Ureter (tissue), 1 donor: ENCODE measurements around the gene DDA1. TPM values are rescaled to one million over a fixed set of nuclear protein-coding genes. Genes with fewer than 3 reads are reported as not detected.
"Not testable (repeated sequence)": the region's sequence is repeated elsewhere in the genome, so short reads cannot be mapped to it uniquely, and the experiment has no call there.

Experiments
- DNase-seq: peaks from one replicate; pipeline ENCODE4 v3.0.0-alpha.2; 2020; ENCODE audit warnings: low spot score
- total RNA-seq: library from RNA; stranded (reverse); gene quantifications from one replicate; pipeline ENCODE4 v1.2.4, GENCODE V29; 2023
- donor health status: DM: yes; HTN: yes; CAD: no.

DDA1 gene
- total RNA-seq, 1 donor from 2014 or later: 32.0 TPM

DNA sequence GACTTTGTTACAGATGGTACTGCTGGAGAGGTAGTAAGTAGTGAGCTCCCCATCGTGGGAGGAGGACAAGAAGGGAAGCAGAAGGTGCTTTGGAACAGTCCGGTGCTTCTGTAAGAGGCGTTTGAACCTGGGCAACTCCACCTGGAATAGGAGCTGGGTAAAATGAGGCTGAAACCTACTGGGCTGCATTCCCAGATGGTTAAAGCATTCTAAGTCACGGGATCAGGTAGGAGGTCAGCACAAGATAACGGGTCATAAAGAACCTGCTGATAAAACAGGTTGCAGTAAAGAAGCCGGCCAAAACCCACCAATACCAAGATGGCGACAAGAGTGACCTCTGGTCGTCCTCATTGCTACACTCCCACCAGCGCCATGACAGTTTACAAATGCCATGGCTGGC, 22.6 kb upstream of the DDA1 start:
- DNase-seq: no peak

DNA sequence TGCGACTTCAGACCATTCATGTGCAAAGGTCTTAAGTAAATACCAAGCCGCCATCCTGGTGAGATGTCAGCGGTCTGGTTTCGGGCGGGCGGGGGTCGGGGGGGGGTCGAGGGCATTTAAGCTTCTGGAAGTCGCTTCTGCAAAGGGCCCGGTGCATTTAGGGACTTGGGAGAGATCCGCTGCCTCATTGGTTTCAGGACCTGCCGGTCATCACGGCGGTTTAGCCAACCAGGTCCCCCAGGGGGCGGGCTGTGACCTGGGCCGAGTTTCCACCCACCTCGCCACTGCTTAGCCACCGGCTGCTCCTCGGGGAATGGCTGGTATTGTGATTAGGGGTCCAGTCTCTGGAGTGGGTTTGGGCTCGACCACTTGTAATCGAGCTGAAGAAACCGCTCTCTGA, 19.9 kb upstream of the DDA1 start:
- no peak for DNase-seq

DNA sequence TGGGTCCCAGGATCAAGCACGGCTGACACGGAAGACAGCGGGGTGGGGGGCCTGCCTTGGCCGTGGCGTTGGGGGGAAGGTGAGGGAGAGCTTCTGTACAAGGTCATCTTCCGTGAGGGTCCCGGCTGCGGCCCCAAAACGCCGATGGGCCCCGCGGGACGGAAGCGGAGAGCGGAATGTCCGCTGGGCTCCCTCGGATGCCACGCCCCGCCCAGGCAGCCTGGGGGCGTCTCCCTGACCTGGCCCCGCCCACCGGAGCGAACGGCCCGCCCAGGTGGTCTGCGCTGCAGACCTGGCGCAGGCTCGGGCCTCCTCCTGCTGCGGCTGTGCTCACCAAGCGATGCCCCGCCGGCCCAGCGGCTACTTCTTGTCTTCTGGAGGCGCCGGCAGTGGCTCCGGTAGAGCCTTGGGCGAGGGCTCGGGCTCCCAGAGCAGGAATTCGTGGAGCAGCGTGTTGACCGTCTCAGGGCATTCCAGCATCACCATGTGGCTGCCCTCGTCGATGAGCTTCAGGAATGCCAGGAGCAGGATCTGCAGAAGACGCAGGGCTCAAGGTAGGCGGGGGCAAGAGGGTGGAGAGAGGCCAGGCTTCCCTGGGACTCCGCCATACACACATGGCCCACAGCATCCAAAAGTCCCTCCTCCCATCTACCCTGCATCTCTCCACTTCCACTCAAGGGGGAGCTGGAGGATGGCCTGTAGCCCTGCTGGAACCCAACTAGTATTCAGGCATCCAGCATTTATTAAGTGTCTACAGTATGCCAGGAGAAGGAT, 16.9 kb upstream of the DDA1 start:
- peak; percentile 80 for DNase-seq

DNA sequence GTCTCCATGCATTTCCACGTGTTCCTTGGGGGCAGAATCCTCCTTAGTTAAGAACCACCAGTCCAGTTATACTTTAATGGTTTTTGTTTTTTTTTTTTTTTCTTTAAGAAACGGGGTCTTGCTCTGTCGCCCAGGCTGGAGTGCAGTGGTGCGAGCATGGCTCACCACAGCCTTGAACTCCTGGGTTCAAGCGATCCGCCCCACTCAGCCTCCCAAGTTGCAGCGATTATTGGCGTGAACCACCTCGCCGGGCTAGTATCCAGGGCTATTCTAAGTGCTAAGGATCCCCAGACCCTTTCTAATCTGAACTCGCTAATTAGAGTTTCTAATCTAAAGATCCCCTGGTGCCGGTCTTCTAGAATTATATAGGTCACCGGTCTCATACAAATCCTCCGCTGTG, 15.8 kb upstream of the DDA1 start:
- DNase-seq: no peak

DNA sequence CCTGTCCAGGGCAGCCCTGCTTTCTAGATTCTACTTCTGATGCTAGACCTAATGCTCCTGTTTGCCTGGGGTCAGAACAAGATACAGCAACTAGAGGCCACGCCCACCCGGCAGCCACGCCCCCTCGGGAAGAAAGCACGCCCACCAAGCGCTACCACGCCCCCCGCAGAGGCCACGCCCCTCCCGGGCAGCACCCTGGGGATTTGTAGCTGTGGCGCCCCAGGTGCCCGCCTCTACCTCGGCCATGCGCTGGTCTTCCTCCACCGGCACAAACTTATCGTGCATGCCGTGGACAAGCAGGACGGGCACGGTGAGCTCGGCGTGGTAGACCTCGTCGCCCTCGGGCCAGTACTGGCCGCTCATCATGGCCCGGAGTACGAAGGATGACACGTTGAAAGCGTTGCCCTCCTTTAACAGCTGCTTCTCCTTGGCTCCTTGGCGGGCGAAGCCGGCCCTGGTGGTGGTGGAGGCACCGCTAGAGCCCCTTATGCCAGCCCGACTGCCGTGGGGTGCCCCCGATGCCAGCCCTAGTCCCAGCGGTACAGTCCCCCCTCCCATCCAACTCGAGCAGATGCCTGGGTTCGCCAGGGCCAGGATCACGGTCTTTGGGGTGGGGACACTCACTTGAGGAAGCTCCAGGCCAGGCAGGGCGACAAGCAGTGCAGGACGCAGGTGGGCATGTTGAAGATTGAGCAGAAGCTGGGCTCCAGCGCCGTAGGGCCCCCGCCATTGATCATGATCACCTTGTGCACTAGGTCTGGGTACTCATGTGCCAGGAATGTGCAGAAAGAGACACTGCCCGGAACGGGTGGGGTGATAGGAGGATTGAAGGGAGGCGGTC, 15.1 kb upstream of the DDA1 start:
- no peak for DNase-seq

DNA sequence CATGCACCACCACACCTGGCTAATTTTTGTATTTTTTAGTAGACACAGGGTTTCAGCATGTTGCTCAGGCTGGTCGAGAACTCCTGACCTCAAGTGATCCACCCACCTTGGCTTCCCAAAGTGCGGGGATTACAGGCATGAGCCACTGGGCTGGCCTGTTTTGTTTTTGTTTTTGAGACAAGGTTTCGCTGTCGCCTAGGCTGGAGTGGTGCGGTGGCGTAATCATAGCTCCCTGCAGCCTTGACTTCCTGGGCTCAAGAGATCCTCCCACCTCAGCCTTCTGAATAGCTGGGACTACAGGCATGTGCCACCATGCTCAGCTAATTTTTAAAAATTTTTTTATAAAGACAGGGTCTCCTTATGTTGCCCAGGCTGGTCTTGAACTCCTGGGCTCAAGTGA, 13.8 kb upstream of the DDA1 start:
- DNase-seq: not testable (repeated sequence)

DNA sequence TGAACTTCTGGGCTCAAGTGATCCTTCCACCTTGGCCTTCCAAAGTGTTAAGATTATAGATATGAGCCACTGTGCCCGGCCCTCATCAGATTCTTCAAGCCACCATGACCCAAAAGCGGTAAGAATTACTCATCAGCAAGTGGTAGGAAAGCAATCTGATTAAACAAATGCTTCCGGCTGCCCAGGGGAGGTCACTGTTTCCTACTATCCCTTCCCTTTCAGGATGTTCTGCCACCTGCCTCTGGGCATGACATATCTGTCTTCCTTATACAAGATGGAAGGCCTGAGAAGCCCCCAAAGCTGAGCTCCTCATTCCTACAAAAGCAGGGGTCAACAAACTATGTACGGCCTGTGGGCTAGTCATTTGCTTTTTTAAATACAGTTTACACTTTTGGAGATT, 13.1 kb upstream of the DDA1 start:
- DNase-seq: no peak

DNA sequence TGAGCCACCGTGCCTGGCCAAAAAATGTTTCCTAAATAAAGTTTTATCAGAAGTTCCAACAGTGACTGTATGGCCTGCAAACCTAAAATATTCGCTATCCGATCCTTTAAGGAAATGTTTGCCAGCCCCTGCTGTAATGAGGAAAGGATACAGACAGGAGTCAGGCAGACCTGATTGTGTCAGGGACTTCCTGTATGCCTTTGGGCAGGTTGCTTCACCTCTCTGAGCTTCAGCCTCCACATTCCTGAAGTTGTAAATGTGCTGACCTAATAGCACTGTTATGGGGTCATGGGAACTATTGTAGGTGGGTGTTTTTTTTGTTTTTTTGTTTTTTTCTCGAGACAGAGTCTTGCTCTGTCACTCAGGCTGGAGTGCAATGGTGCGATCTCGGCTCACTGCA, 12.4 kb upstream of the DDA1 start:
- no peak for DNase-seq

DNA sequence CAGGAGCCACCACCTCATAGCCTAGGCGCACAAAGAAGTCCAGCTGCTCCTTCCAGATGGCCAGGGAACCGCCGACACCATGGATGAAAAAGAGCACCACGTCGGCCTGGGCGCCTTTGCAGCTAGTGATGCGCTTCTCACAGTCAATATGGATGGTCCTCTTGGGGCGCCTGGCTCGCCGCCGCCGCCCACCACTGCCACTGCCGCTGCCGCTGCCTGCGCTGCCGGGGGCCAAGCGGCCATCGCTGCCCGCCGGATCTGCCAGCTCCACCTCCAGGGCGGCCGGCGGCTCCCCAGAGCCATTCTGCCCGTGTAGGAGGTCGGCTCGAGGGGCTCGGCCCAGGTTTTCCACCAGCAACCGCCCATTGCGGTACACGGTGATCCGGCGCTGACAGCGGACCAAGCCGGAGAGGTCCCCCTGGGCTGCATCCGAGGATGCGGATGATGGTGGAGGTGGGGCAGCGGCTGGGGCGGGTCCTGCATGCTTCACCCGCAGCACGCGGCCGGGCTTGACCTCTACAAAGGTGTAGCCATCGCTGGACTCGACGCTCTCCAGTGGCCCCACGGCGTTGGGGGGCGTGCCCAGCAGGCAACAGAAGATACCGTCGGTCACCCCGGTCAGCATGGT, 8.3 kb upstream of the DDA1 start:
- no peak for DNase-seq

DNA sequence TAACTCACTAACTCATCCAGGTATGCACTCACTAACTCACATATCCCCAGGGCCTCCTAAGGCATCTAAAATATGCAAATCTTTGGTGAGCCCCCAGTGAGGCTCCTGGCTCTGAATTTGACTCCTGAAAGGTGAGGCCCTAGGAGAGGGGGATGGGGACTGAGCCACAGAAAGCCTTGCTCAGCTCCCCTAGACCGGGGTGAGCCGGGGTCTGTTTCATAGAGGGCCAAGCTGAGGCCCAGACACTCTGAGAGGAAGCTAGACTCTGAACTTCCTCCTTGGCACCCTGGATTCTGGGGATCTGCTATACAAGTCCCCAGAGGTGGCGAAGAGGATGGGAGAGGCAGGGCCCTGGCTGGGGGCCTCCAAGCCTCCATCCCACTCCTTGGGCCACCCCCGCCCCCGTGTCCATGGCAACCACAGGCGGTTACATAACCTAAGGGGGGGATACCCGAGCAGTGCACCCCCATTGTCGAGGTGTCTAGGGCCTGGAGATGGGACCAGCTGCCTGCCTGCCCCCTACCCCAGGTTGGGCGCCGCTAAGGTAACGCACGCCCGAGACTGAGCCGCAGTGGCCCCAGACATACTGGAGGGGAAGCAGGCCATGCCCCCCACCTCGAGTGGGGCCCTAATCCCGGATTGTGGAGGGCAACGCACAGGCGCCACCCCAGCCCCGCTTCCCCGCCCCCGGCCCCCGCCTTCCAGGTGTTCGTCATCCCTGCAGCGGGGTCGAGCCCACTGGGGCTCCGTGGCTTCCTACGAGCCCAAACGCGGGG, 6.8 kb upstream of the DDA1 start:
- no peak for DNase-seq

DNA sequence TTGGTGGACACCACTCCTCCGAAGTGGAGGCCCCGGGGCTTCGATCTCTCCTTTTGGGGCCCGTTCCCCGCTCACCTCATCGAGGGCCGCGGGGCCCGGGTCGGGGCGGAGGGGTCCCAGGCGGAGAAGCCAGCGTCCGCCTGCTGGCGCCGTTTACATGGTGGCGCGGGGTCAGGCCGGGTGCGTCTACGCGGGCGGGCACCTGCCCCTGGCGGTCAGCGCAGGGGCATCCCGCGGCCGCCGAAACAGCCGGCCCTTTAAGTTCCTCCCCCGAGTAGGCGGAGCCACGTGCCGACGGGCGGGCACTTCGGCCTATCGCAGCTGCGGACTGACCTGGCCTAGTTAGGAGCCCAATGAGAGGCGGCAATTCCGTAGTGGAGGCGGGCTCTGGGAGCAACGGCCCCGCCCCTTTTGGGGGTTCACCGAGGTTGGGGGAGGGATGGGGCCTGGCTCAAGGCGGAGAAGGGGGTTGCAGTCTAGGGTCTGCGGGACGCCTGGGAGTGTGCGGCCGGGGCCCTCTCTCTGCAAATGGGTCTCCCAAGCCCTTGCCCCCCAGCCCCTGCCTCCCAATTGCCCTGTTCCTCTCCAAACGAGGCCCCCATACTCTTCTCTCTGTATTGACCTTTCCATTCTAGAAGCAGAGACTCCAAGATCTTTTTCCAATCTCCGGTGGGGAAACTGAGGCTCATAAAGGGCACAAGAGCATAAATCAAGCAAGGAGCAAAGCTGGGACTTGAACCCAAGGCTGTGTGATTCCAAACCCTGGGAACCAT, 6.0 kb upstream of the DDA1 start, which contains the start of gene ABHD8:
TSS of gene ABHD8 (minus strand) at position 259 of the 773 bp plus-strand sequence. CDS start 1,809 bp downstream, outside the sequence.
- peak; percentile 98 for DNase-seq

DNA sequence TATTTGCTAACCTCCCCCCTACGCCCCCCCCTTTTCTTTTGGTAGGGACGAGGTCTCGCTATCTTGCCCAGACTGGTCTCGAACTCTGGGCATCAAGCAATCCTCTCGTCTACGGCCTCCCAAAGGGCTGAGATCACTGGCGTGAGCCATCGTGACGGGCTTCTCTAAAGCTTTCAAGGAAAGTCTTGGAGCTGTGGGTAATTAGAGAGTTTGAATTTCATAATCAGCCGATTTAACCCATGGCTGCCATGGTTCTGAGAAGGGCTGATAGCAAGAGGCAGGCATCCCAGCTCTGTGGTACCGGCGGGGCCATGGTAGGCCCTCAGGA, 5.5 kb upstream of the DDA1 start:
- no peak for DNase-seq

DNA sequence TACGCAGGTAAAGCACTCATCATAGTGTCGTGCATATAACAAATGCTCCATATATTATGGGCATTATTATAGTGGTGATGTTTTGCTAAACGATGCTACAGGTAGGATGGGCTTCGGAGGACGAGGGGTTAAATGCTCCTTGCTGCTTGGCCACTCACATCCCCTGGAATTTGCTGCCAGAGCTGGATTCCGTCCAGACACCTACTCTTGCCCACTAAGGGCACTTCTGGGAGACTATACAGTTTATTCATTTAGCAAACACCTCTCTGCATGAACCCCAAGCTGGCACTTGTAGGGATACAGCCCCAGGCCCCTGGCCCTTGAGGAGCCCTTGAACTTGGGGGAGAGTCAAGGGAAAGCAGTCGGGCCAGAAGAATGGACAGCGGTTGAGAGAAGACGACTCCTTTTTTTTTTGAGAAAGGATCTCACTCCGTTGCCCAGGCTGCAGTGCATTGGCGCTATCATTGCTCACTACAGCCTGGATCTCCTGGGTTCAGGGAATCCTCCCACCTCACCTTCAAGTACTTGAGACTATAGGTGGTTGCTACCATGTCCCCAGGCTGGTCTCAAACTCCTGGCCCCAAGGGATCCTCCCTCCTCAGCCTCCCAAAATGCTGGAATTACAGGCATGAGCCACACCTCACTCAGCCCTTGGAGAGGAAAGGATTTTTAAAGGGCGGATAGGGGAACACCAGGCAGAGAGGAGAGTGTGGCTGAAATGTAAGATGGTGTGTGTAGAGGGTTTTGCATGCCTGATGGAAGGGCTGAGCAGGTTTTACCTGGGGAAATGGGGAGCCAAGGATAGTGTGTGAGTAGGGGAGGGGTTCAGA, 4.8 kb upstream of the DDA1 start:
- DNase-seq: no peak

DNA sequence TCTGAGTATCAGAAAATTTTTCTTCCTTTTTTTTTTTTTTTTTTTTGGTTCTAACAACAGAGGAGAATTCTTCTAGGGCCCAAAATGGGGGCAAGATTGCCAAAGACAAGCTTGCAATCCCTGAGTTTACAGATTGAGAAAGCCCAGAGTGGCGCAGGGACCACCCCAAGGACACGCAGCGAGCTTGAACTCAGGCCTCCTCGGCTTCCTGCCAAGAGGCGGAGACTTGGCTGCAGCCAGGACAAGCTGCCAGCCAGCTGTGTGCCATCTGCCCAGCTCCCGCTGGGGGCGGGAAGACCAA, 4.2 kb upstream of the DDA1 start:
- no peak for DNase-seq

DNA sequence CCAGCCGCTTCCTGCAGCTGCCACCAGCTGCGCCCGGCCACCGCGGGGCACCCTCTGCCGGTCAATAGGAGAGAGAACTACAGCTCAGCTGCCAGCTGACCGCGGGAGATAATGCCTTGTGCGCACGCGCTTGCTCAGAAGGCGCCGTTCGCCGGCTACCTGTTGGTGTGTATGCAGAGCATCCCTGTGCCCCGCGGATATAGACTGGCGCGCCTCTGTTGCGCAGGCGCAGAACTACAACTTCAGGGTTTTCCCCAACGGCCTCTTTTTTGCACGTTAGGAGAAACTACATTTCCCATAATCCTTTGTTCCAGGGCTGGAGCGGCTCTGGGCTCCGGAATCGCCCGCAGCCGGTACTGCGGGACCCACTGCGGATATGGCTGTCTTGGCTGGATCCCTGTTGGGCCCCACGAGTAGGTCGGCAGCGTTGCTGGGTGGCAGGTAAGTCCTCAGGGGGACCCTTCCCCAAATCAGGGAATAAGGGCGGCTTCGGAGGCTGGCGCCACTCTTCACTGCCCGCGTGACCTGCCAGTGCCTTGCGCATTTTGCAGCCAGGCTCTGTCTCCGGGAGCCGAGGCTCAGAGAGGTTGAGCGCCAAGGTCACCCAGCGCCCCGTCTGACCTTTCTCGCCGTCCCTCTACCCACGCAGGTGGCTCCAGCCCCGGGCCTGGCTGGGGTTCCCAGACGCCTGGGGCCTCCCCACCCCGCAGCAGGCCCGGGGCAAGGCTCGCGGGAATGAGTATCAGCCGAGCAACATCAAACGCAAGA, 3.7 kb upstream of the DDA1 start, which contains the start of gene MRPL34:
TSS of gene MRPL34 (plus strand) at position 356 of the 768 bp plus-strand sequence. CDS start at position 377, 21 bp downstream.
- peak; percentile 98 for DNase-seq

DNA sequence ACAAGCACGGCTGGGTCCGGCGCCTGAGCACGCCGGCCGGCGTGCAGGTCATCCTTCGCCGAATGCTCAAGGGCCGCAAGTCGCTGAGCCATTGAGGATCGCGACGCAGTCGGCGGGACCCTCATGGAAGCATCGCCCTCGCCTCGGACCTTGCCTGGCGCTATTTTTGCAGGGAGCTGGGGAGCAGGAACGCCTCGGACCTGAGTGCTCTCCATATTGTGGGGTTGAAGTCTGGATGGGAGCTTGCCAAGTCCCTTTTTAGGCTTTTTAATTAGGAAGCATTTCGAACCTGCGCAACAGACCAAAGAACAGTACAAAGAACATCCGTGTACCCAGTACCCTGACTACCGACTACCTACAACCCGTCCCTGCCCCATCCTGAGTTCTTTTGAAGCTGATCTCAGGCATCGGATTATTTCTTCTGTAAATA, 3.1 kb upstream of the DDA1 start:
- no peak for DNase-seq

DNA sequence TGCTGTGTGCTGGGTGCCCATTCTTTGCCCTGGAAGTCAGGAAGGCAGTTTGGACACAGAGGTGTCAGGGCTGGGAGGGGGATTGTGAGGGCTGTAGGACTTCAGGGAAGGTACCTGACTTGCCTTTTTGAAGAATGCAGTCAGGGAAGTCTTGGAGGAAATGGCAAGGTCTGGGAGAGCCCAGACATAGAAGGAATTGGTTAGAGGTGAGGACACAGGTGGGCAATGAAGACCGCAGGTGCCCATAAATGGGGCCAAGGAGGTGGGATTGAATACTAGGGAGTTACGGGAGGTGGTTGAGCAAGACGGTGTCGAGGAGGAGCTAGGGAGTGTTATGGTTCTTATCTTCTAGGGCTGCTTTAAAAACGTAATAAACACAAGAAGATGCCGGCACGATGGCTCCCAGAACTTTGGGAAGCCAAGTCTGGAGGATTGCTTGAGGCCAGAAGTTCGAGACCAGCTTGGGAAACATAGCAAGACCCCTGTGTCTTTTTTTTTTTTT, 1.4 kb upstream of the DDA1 start:
- no peak for DNase-seq

DNA sequence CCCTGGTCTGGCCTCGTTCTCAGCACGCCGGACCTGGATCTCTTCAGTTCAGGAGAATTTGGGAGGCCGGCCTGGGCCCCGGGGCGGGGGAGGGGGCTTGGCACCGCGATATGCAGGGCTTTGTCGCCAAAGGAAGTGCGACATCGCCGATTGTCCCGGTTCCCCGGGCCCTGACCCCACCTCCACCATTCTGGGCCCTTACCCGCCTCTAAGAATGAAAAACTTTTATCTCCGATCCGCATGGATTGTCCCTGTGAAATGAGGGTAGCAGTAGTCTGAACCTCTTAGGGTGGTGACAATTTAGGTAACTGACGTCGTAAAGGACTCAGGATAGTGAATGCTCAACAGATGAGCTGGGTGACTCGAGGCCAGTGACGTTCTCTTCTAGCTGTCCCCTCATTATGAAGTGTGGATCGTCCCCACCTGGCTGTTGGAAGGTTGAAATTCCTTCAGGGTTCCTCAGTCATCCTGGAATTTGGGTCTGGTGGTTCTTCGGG, 650 bp downstream of the DDA1 start:
- no peak for DNase-seq
